H1 (cell line): Measurements from ENCODE around the gene PLBD2. TPM values are rescaled to one million over a fixed set of nuclear protein-coding genes. Genes with fewer than 3 reads are reported as not detected.

Experiments
- CTCF ChIA-PET: fragments of 300-600 bp; sonication (Branson Sonifier 250); formaldehyde crosslinking; loops from one replicate; lab custom pipeline; 2021; ENCODE audit not compliant: partially characterized antibody; lab: Charles Lee
- POLR2A ChIA-PET: fragments of 300-600 bp; sonication (Branson Sonifier 250); formaldehyde crosslinking; loops from one replicate; lab custom pipeline; 2021; ENCODE audit warnings: inconsistent platforms; ENCODE audit not compliant: partially characterized antibody; lab: Charles Lee
- DNase-seq, 2 experiments: peaks; one replicate each; pipeline versions ENCODE4 v3.0.0 to v3.0.0-alpha.2; 2010 to 2022; ENCODE audit warnings: low spot score in 2 of 2, low read depth in 1 of 2, mixed read lengths in 1 of 2
- FAIRE-seq: peaks from 2 replicates; lab custom pipeline; 2011; peaks lifted over from hg19 to GRCh38; lab: Jason Lieb, UNC
- H2AFZ ChIP-seq: 2 replicates; pipeline ENCODE4 v1.8.1; 2012; ENCODE audit warnings: low read length, inconsistent platforms
- H2AK5ac ChIP-seq: 2 replicates; pipeline ENCODE4 v1.6.1; 2013; ENCODE audit warnings: low read depth, low read length
- H2BK120ac ChIP-seq: replicated peaks from 2 replicates; pipeline ENCODE3; 2013; ENCODE audit warnings: low read depth, low read length, inconsistent platforms
- H2BK12ac ChIP-seq: 2 replicates; pipeline ENCODE4 v1.6.1; 2013; ENCODE audit warnings: low read depth, low read length
- H2BK15ac ChIP-seq: 2 replicates; pipeline ENCODE4 v1.6.1; 2013; ENCODE audit warnings: low read length
- H2BK20ac ChIP-seq: 2 replicates; pipeline ENCODE4 v1.6.1; 2013; ENCODE audit warnings: low read length
- H2BK5ac ChIP-seq: 2 replicates; pipeline ENCODE4 v1.6.1; 2013; ENCODE audit warnings: low read depth, low read length
- H3K14ac ChIP-seq: 2 replicates; pipeline ENCODE4 v1.6.1; 2013; ENCODE audit warnings: inconsistent platforms; ENCODE audit not compliant: insufficient read length
- H3K18ac ChIP-seq: 2 replicates; pipeline ENCODE4 v1.6.1; 2013; ENCODE audit warnings: low read length; ENCODE audit errors: extremely low read depth
- H3K23ac ChIP-seq: 2 replicates; pipeline ENCODE4 v1.6.1; 2013; ENCODE audit warnings: inconsistent platforms; ENCODE audit not compliant: insufficient read length
- H3K23me2 ChIP-seq: 2 replicates; pipeline ENCODE4 v1.6.1; 2013; ENCODE audit warnings: low read depth, low read length
- H3K27ac ChIP-seq: 2 replicates; pipeline ENCODE4 v1.6.1; 2011; ENCODE audit warnings: low read depth, low read length, inconsistent platforms
- H3K27me3 ChIP-seq, 4 experiments: replicated peaks in 1 of 4; 1 replicate in 1 of 4; 2 replicates in 3 of 4; pipeline versions ENCODE4 v1.6.1 to v1.8.1; 2011 to 2013; ENCODE audit warnings: low read length in 3 of 4, mild to moderate bottlenecking in 3 of 4, inconsistent platforms in 2 of 4, mixed read lengths in 2 of 4, moderate library complexity in 1 of 4; ENCODE audit not compliant: control insufficient read depth in 3 of 4, insufficient read depth in 3 of 4; ENCODE audit errors: extremely low read depth in 1 of 4
- H3K36me3 ChIP-seq, 4 experiments: 2 replicates each; pipeline versions ENCODE4 v1.6.1 to v1.8.1; 2011 to 2013; ENCODE audit warnings: mild to moderate bottlenecking in 4 of 4, low read length in 3 of 4, moderate library complexity in 2 of 4, control low read depth in 1 of 4, inconsistent platforms in 1 of 4; ENCODE audit not compliant: insufficient read depth in 4 of 4, control insufficient read depth in 2 of 4
- H3K4ac ChIP-seq: replicated peaks from 2 replicates; pipeline ENCODE3; 2013; ENCODE audit warnings: low read length, low read depth, mixed read lengths, inconsistent platforms; ENCODE audit not compliant: insufficient read length
- H3K4me1 ChIP-seq, 4 experiments: replicated peaks in 1 of 4; 1 replicate in 1 of 4; 2 replicates in 3 of 4; pipeline versions ENCODE4 v1.6.1 to v1.8.1; 2011 to 2013; ENCODE audit warnings: low read length in 3 of 4, inconsistent platforms in 2 of 4, mixed read lengths in 1 of 4; ENCODE audit not compliant: insufficient read depth in 4 of 4, control insufficient read depth in 3 of 4
- H3K4me2 ChIP-seq, 2 experiments: 2 replicates each; pipeline versions ENCODE4 v1.6.1 to v1.8.1; 2011 to 2013; ENCODE audit warnings: low read depth in 2 of 2, low read length in 2 of 2, control low read depth in 1 of 2, inconsistent platforms in 1 of 2, mild to moderate bottlenecking in 1 of 2; ENCODE audit not compliant: insufficient read depth in 1 of 2
- H3K4me3 ChIP-seq, 4 experiments: fragments of 200-600, 300-600 bp in 1 of 4; sonication (generic), shearing (Covaris generic), sonication (Bioruptor Twin) in 1 of 4; 2 replicates each; pipeline versions ENCODE4 v1.5.1 to v1.8.1; 2011 to 2016; ENCODE audit warnings: low read length in 4 of 4, low read depth in 3 of 4, control low read depth in 2 of 4, inconsistent platforms in 2 of 4, mild to moderate bottlenecking in 2 of 4, mixed read lengths in 1 of 4, moderate library complexity in 1 of 4; ENCODE audit not compliant: insufficient read depth in 2 of 4; ENCODE audit errors: extremely low read depth in 1 of 4
- H3K56ac ChIP-seq: replicated peaks from 2 replicates; pipeline ENCODE3; 2013; ENCODE audit warnings: low read depth, mild to moderate bottlenecking, mixed read lengths, low read length, inconsistent platforms; ENCODE audit not compliant: insufficient read length
- H3K79me1 ChIP-seq: 2 replicates; pipeline ENCODE4 v1.6.1; 2013; ENCODE audit warnings: low read depth, low read length, control low read depth
- H3K79me2 ChIP-seq, 2 experiments: 2 replicates each; pipeline versions ENCODE4 v1.6.1 to v1.8.1; 2012 to 2013; ENCODE audit warnings: low read length in 2 of 2, mild to moderate bottlenecking in 2 of 2, inconsistent platforms in 1 of 2; ENCODE audit not compliant: insufficient read depth in 2 of 2, control insufficient read depth in 1 of 2
- H3K9ac ChIP-seq, 4 experiments: replicated peaks in 1 of 4; 1 replicate in 1 of 4; 2 replicates in 3 of 4; pipeline versions ENCODE4 v1.6.1 to v1.8.1; 2011 to 2013; ENCODE audit warnings: low read depth in 3 of 4, low read length in 3 of 4, control low read depth in 2 of 4, mild to moderate bottlenecking in 2 of 4, moderate library complexity in 2 of 4, inconsistent platforms in 1 of 4; ENCODE audit errors: extremely low read depth in 1 of 4
- H3K9me3 ChIP-seq, 2 experiments: 2 replicates each; pipeline versions ENCODE4 v1.6.1 to v1.8.1; 2012 to 2013; ENCODE audit warnings: mild to moderate bottlenecking in 2 of 2, moderate library complexity in 2 of 2, control low read depth in 1 of 2, inconsistent platforms in 1 of 2, low read depth in 1 of 2, low read length in 1 of 2, mixed read lengths in 1 of 2; ENCODE audit not compliant: insufficient read depth in 2 of 2
- H4K20me1 ChIP-seq, 2 experiments: replicated peaks in 1 of 2; 2 replicates each; pipeline versions ENCODE3 to v1.8.1; 2011 to 2013; ENCODE audit warnings: inconsistent platforms in 2 of 2, low read length in 2 of 2, mild to moderate bottlenecking in 1 of 2; ENCODE audit not compliant: insufficient read depth in 2 of 2, control insufficient read depth in 1 of 2
- H4K5ac ChIP-seq: 2 replicates; pipeline ENCODE4 v1.6.1; 2013; ENCODE audit warnings: low read length, low read depth, mixed read lengths, inconsistent platforms; ENCODE audit not compliant: insufficient read length
- H4K8ac ChIP-seq: 2 replicates; pipeline ENCODE4 v1.8.0; 2013; ENCODE audit warnings: mild to moderate bottlenecking, moderate library complexity, low read length, inconsistent platforms; ENCODE audit not compliant: insufficient read depth; ENCODE audit errors: extremely low read depth
- H4K91ac ChIP-seq: replicated peaks from 2 replicates; pipeline ENCODE3; 2013; ENCODE audit warnings: low read length, mixed read lengths, inconsistent platforms; ENCODE audit not compliant: insufficient read length
- CTBP2 ChIP-seq: IDR thresholded peaks from 2 replicates; pipeline ENCODE4 v1.7.0; 2011; ENCODE audit warnings: borderline replicate concordance, mild to moderate bottlenecking, moderate library complexity, mixed read lengths, low read length; ENCODE audit not compliant: insufficient read depth, insufficient read length
- GTF2F1 ChIP-seq: IDR thresholded peaks from 2 replicates; pipeline ENCODE4 v1.6.1; 2012; ENCODE audit warnings: low read depth, low read length, improper control_type of control experiment, borderline replicate concordance
- HDAC2 ChIP-seq, 2 experiments: fragments of 300-600 bp in 1 of 2; sonication (generic) in 1 of 2; IDR thresholded peaks; 2 replicates each; pipeline ENCODE4 v1.6.1; 2011 to 2012; ENCODE audit warnings: low read depth in 2 of 2, low read length in 2 of 2, mild to moderate bottlenecking in 2 of 2, moderate library complexity in 2 of 2, borderline replicate concordance in 1 of 2, inconsistent platforms in 1 of 2
- JUN ChIP-seq: IDR thresholded peaks from 2 replicates; pipeline ENCODE4 v1.6.1; 2011; ENCODE audit warnings: low read depth, mild to moderate bottlenecking, improper control_type of control experiment, low read length
- KDM1A ChIP-seq: fragments of 200-600, 300-600 bp; sonication (generic); IDR thresholded peaks from 2 replicates; pipeline ENCODE4 v1.7.1; 2016; ENCODE audit warnings: mild to moderate bottlenecking, low read length, borderline replicate concordance
- POLR2A ChIP-seq, 2 experiments: IDR thresholded peaks; 1 replicate in 1 of 2; 2 replicates in 1 of 2; pipeline ENCODE4 v1.6.1; 2011; ENCODE audit warnings: low read depth in 2 of 2, low read length in 2 of 2, mild to moderate bottlenecking in 2 of 2; ENCODE audit errors: control extremely low read depth in 1 of 2
- POLR2AphosphoS5 ChIP-seq: IDR thresholded peaks from 2 replicates; pipeline ENCODE4 v1.6.1; 2011; ENCODE audit warnings: low read depth, low read length
- RBBP5 ChIP-seq: IDR thresholded peaks from 2 replicates; pipeline ENCODE4 v1.7.1; 2012; ENCODE audit warnings: low read depth, mild to moderate bottlenecking, inconsistent platforms, low read length, moderate library complexity, borderline replicate concordance
- SIRT6 ChIP-seq: IDR thresholded peaks from one replicate; pipeline ENCODE4 v1.7.1; 2012; ENCODE audit warnings: low read length, inconsistent platforms
- SUZ12 ChIP-seq: fragments of 200-600 bp; sonication (generic); IDR thresholded peaks from 2 replicates; pipeline ENCODE4 v1.6.1; 2012; ENCODE audit warnings: mild to moderate bottlenecking, inconsistent platforms, low read length, moderate library complexity, mixed read lengths
- TCF12 ChIP-seq: IDR thresholded peaks from 2 replicates; pipeline ENCODE4 v1.6.1; 2011; ENCODE audit warnings: low read depth, mild to moderate bottlenecking, low read length
- TEAD4 ChIP-seq: IDR thresholded peaks from 2 replicates; pipeline ENCODE4 v1.6.1; 2012; ENCODE audit warnings: low read depth, low read length, inconsistent platforms, mixed read lengths
- ZNF274 ChIP-seq: IDR thresholded peaks from 2 replicates; pipeline ENCODE4 v1.7.0; 2012; ENCODE audit warnings: low read length, borderline replicate concordance; ENCODE audit errors: extremely low read depth
- WGBS, 2 experiments: shearing (Covaris generic) in 1 of 2; methylation state at CpG; one replicate each; pipeline versions ENCODE4 v1.1.6 to v1.1.7; 2013 to 2015; ENCODE audit warnings: low lambda C conversion rate in 2 of 2, mixed read lengths in 2 of 2, inconsistent platforms in 1 of 2, low coverage in 1 of 2, missing lambda C conversion rate in 1 of 2; ENCODE audit not compliant: insufficient replicate concordance in 2 of 2, insufficient coverage in 1 of 2, insufficient read length in 1 of 2; ENCODE audit errors: extremely low coverage in 1 of 2, missing lambda C conversion rate in 1 of 2; 5-methylcytosine and 5-hydroxymethylcytosine counted together
- polyA plus RNA-seq, 7 experiments: library from polyadenylated mRNA; depleted of rRNA in 3 of 7; stranded (reverse) in 5 of 7; unstranded in 2 of 7; fragments of >200 nt in 5 of 7; fragments of 200-250 nt in 2 of 7; gene quantifications; 1 replicate in 5 of 7; 2 replicates in 1 of 7; 4 replicates in 1 of 7; pipeline versions ENCODE4 v1.2.1 to v1.2.3, GENCODE V29; 2011 to 2013; ENCODE audit warnings: missing spikeins in 2 of 7, mixed read lengths in 2 of 7
- total RNA-seq: library from RNA; stranded (reverse); fragmentation: NEBNext Ultra II Directional; extraction: Animal tissue kit (Norgen Biotek cat#: 25700); gene quantifications from 2 replicates; pipeline ENCODE4 v1.2.1, GENCODE V29; 2021
- TF ChIP-seq, protein P1 (sequence below): IDR thresholded peaks from 2 replicates; pipeline ENCODE4 v1.6.1; 2012; ENCODE audit warnings: inconsistent platforms

PLBD2 gene
- total and polyA plus RNA-seq, 2 of the 8 experiments (the other 6 are each of a cell fraction or from before 2014, with no cell fraction given) = 16.8 to 33.5 TPM

DNA sequence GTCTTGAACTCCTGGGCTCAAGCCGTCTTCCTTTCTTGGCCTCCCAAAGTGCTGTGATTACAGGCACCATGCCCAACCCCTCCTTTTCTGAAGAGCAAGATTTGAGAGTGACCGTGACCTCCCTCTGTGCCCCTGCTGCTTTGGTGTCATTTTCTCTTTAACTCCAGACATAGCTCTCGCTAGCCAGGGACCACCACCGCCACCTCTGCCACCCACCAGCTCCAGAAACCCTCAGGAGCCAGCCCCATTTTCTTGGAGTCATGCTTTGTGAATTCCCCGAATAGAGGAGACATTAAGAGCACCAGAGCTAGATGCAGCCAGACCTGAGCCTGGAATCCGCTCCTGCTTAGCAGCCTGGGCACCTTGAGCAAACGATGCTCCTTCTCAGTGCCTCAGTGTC is 81.9 kb downstream of the PLBD2 start:
- no peak for FAIRE-seq
- TF ChIP-seq SUZ12 (no peak), CTBP2 (no peak), ZNF274 (no peak), POLR2AphosphoS5 (no peak), HDAC2 (IDR thresholded peaks at IDR 0.05; ENCODE audit: borderline replicate concordance in 1 of 2, low read depth in 2 of 2, low read length in 2 of 2) (no peak), JUN (no peak), SIRT6 (no peak), TCF12 (no peak), TEAD4 (no peak), GTF2F1 (no peak), POLR2A (IDR thresholded peaks at IDR 0.05; ENCODE audit: control extremely low read depth in 1 of 2, low read depth in 2 of 2, low read length in 2 of 2) (no peak), KDM1A (no peak), RBBP5 (no peak)
- TF ChIP-seq, protein P1, sequence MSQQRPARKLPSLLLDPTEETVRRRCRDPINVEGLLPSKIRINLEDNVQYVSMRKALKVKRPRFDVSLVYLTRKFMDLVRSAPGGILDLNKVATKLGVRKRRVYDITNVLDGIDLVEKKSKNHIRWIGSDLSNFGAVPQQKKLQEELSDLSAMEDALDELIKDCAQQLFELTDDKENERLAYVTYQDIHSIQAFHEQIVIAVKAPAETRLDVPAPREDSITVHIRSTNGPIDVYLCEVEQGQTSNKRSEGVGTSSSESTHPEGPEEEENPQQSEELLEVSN = no peak

More for the DNA sequence above, 81.9 kb downstream of the PLBD2 start:
- H3K9ac ChIP-seq = no peak overlapping the region
- H3K14ac ChIP-seq = no peak overlapping the region
- ChIA-PET CTCF (interaction anchor here (0.7 to 8.4 kb wide), 17 partner anchors 10 to 401 kb away, joined by 3 to 82 read pairs (median 4); no protein-coding TSS in a partner anchor), POLR2A (interaction anchor here (0.8 kb wide), 1 partner anchor 360 kb away, joined by 3 read pairs; no protein-coding TSS in a partner anchor)
- H2AFZ ChIP-seq = no peak overlapping the region
- no peak overlapping the region for H3K18ac ChIP-seq
- H4K91ac ChIP-seq = no peak overlapping the region
- H3K56ac ChIP-seq = no peak overlapping the region
- no peaks in the 10 kb centered on the region for H4K20me1 ChIP-seq
- H2BK5ac ChIP-seq = no peak overlapping the region
- no peak overlapping the region for H2BK20ac ChIP-seq
- DNase-seq = no peak
- H3K4ac ChIP-seq = no peak overlapping the region
- peaks cover 6% of the 10 kb centered on the region; the same call in 1 of the 2 replicates for H3K23me2 ChIP-seq
- H3K36me3 ChIP-seq = no peaks in the 10 kb centered on the region
- peaks cover 0 to 2% (median under 1%) of the 10 kb centered on the region in 4 experiments; a peak in 2 of 7 replicates for H3K4me1 ChIP-seq
- no peak overlapping the region for H3K27ac ChIP-seq
- no peaks in the 10 kb centered on the region for H3K79me1 ChIP-seq
- H2AK5ac ChIP-seq = no peak overlapping the region
- H2BK12ac ChIP-seq = no peak overlapping the region
- no peak overlapping the region for H3K23ac ChIP-seq
- no peak overlapping the region for H3K4me2 ChIP-seq
- no peak overlapping the region for H2BK15ac ChIP-seq
- peaks cover 0 to 2% (median 0%) of the 10 kb centered on the region in 4 experiments; a peak in 1 of 7 replicates for H3K27me3 ChIP-seq
- H3K79me2 ChIP-seq = no peaks in the 10 kb centered on the region
- WGBS, 2 experiments = 92% methylated on average over 7 of the region's 7 CpGs; no CpG with 5 or more reads in 1 of the 2 experiments
- H4K8ac ChIP-seq = no peak overlapping the region
- no peak overlapping the region for H4K5ac ChIP-seq
- H3K4me3 ChIP-seq = no peak overlapping the region
- H3K9me3 ChIP-seq = no peaks in the 10 kb centered on the region; a peak in 1 of 4 replicates
- H2BK120ac ChIP-seq = no peak overlapping the region
